Endothelial cell of hepatic sinusoid (primary cell): ENCODE measurements around the gene TRAM2.

ENCODE experiments used
- in situ Hi-C: cut with HindIII; loops from 2 replicates; pipeline ENCODE4 v1.10.0; 2017; ENCODE audit warnings: low sequenced_read_pairs

The TRAM2 gene

DNA sequence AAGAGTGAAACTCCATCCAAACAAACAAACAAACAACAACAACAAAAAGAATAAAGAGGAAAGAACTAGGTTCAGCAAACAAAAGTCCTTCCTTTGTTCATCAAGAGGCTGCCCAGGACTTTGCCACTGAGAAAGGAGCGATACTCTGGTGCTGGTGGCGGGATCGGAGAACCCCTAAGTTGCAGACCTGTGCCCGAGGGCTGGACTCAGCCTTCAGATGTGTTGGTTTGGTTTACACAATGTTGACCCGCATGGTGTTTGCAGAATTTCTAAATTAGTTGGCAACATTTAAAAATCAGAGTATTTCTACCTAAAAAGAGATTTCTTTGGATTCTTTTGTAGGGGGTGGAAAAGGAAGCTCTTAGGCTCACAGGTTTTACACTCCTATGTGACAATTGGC is 42.5 kb downstream of the TRAM2 start:
- in situ Hi-C loops, result loop anchor here (5.0 kb wide), 1 partner anchor 48 kb away; no protein-coding TSS in a partner anchor

DNA sequence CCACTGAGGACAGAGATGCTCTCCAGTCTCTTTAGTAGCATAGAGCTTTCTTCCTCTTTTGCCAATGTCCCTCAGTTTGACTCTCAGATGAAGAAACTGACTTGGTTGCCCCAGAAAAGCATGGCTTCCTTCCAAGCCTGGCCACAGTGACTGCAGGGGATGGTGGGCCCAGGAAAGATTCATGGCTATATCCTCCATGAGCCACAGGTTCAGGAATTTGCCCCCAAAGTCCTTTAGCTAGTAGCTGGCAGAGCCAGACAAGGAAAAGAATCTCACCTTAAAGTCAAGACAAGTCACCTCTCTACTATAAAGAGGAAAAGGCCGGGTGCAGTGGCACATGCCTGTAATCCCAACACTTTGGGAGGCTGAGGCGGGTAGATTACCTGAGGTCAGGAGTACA is 43.4 kb downstream of the TRAM2 start:
- in situ Hi-C loops, result loop anchor here (5.0 kb wide), 1 partner anchor 49 kb away; no protein-coding TSS in a partner anchor

DNA sequence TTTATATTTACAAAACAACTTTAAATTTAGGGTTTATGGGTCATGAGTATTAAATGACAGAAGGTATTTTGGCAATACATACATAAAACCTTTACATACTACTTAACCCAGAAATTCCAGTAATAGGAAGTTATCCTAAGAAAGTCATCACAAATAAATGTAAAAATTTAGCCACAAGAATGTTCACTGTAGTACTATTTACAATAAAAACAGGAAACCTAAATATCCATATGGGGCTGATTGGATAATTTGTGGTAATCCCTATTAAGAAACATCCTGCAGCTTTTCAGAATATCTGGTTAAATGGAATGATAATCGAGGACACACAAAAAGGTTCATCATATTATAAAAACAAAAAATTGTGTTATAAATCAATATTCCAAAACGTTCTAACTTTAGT is 44.4 kb downstream of the TRAM2 start:
- in situ Hi-C loops, result loop anchor here (5.0 kb wide), 1 partner anchor 50 kb away; no protein-coding TSS in a partner anchor

DNA sequence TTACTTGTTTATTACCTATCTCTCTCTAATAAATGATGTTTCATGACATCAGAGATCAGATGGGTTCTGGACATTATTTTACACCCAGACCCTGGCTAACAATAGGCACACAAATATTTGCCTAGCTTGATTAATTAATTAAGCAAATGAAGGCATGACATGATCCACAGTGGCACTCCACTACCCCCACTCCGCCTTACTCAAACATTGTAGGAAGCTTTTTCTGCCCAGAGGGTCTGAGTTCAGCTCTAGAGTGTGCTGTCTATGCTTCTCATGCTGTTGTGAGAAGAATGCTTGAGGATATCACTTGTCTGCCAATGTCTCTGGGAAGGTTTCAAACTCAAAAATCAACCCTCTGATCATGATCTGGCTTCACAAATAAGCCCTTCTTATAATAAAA is 45.0 kb downstream of the TRAM2 start:
- in situ Hi-C loops, result loop anchor here (5.0 kb wide), 1 partner anchor 50 kb away; no protein-coding TSS in a partner anchor

DNA sequence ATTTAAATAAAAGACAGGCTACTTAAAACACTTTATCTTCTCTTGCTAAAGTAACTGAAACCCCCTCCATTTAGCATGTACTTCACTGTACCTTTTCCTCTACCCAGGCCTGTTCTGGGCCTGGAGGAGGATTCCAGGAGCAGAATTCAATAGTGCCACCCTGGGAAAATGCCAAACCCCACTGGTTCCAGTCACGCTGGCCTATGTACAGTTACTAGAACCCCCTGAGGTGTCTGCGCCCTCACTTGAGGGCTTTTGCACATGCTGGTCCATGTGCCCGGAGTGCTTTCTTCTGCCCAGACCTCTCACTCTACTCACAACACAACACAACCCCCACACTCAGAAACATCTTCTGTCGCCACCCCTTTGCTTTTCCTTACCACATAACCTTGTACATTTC is 45.5 kb downstream of the TRAM2 start:
- in situ Hi-C loops, result loop anchor here (5.0 kb wide), 1 partner anchor 51 kb away; no protein-coding TSS in a partner anchor

DNA sequence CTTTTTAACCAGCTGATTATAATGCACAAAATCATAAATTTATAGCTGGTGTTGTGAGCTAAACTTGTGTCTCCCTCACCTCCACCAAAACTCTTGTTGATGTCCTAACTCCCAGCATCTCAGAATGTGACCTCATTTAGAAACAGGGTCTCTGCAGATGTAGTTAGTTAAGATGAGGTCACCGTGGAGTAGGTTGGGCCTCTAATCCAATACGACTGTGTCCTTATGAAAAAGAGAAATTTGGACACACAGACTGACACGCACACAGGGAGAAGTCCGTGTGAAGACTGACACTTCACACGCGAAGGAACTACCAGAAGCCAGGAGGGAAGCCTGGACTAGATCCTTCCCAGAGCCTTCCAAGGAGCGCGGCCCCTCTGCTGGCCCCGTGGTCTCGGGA is 46.5 kb downstream of the TRAM2 start:
- in situ Hi-C loops, result loop anchor here (5.0 kb wide), 1 partner anchor 52 kb away; no protein-coding TSS in a partner anchor

DNA sequence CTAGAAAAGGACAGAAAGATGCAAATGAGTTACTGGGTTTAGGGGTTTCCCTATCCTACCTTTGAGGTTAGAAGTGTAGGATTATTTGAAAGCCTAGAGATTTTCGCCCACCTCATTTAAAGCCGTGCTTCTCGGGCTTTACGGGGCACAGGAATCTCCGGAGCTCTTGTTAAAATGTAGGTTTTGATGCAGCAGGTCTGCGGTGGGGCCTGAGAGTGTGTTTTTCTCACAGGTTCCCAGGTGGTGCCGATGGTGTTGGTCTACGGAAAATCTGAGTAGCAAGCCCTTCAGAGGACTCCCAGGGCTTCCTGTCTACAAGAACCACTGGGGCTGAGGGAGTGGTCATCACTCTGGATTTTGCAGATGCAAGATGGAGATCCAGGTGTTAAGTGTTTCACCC is 47.5 kb downstream of the TRAM2 start:
- in situ Hi-C loops, result no loop called here

DNA sequence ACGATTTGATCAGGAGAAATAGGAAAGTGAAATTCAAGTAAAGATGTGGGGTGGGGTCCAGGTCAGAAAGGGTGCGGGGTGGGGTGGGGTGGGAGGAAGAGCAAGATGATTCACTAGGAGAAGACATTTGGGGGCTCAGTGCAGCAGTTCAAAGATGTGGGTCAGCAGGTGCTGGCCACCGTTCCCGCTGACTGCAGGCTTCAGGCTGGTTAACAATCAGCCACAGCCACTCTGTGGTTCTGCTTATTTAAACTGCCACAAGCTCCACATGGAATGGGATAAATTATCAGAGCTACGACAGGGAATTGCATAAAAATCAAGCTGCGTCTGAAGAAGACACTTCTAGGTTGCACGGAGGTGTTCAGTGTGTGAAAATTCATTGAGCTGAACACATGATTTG is 49.4 kb downstream of the TRAM2 start:
- in situ Hi-C loops, result no loop called here

DNA sequence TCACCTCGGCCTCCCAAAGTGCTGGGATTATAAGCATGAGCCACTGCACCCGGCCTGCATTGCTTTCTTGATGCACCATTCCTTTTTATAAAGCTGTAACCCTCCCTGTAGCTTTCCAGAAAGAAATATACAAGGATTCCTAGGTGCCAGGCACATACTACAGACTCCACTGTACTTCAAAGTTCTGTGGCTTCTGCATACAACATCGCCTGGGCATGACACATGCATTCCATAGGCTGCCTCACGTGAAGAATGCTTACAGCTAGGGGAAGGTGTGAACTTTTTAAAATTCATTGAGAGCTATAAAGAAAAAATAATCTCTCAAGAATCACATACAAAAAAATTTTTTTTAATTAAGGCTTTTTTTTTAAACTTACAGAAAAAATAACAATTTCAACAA is 50.2 kb downstream of the TRAM2 start:
- in situ Hi-C loops, result no loop called here

DNA sequence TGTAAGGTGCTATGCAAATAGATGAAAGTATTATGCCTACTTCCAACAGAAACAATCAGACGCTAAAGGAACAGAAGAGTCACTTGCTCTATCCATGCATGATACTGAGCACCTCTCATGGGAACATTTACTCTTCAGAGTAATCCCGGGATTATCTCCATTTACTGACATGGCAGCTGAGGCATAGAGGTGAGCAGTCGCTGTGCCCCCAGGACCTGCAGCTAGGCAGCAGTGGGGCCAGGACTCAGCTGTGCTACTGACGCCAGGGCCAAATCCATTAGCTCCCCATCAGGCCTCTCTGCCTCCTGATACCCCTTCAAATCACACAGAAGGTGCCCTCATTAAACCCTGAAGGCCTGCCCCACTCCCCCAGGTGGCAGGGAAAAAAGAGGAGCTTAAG is 51.9 kb downstream of the TRAM2 start:
- in situ Hi-C loops, result no loop called here

DNA sequence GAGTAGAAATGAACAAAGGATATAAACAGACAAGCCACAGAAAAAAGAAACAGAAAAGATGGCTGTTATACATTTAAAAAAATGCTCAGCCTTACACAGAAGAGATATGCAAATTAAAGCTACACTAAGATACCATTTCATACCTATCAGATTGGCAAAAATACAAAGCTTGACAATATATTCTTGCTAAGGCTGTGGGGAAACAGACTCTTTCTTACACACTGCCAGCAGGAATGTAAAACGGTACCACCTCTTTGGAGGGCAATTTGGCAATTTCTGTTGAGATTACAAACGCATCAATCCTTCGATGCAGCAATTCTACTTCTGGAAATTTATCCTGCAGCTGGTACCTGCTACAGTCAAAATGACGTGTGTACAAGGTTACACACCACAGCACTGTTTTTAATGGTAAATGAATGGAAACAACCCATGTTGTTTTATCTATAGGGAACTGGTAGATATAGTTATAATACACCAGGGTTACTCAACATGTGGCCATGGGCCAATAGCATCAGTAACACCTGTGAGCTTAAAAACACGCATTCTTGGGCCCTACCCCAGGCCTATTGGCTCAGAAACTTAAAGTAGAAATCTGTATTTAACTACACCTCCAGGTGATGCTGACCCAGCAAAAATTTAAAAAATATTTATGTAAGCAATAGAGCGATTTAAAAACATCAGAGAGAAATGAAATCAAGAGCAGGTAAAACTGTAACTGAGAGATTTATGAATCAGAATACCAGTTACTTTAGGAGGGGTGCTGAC is 53.3 kb downstream of the TRAM2 start:
- in situ Hi-C loops, result no loop called here

DNA sequence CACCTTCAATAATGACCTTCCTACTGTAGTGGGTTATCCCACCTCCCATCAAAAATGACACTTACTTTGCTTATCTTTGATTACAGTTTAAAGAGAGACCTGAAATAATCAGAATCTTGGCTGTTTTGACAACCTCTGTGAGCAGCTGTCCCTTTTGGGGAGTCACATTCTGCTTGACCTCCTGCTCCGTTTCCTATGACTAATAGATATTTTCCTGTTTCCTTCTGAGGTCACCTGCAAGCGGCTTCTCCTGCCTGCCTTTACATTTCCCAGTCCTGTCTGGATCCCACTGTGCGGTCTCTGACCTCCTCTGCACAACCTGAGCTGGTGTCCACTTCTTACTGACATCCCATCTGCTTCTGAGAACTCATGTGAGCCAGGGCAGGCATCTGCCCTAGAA is 54.2 kb downstream of the TRAM2 start:
- in situ Hi-C loops, result no loop called here

DNA sequence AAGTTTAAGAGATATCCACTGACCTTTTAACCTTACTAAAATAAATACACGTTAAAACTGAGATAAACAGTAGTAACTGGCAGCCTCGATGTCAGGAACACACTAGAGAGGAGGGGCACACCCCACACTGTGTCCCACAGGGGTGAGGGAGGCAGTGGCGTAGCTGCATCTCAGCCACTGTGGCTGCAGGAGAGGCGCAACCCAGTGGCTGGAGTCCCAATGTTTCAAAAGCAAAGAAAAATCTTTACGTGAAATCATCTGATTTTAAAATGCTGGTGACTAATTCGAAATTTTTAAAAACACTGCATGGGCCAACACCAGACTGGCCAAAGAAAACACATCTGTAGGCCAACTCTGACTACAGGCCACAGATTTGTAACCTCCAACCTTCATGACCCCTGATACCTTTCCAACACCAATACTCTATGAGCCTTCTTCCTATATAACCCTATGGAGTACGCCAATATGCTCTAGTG is 54.7 kb downstream of the TRAM2 start:
- in situ Hi-C loops, result no loop called here

DNA sequence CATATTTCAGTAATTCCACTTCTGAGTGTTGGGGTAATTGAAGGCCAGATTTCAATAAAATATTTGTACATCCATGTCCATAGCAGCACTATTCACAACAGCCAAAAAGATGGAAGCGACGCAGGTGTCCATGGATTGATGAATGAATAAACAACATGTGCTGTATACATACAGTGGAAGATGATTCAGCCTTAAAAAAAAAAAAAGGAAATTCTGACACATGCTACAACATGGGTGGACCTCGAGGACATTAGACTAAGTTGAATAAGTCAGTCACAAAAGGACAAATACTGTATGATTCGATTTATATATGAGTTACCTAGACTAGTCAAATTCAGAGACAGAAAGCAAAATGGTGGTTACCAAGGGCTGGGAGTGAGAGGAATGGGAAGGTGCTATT is 57.2 kb downstream of the TRAM2 start:
- in situ Hi-C loops, result no loop called here

DNA sequence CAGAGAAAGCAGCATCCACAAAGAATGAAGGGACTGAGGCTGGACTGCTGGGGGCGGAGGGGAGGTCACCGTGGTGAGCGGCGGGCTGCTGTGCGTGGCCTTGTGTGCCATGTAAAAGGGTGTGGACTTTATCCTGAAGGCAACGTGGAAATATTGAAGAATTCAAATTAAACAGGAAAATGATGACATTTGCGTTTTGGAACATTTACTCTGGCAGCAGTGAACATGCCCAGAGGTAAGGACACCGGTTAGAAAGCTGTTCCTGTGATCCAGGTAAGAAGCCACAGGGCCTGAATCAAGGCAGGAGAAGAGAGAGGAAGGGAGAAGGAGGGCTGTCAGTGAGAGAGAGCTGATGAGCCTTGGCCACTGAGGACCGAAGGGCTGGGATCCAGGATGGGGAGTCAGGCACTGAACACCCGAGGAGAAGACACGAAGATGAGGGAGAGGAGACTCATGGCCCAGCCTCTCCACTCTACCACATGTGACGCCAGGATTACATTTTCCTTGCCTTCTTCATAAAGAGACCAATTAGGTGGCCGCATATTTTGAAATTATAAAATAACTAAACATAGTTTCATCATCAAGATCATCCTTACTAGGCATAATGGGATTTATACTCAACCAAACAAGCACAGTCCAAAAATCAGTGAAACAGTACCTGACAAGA is 58.4 kb downstream of the TRAM2 start:
- in situ Hi-C loops, result no loop called here

DNA sequence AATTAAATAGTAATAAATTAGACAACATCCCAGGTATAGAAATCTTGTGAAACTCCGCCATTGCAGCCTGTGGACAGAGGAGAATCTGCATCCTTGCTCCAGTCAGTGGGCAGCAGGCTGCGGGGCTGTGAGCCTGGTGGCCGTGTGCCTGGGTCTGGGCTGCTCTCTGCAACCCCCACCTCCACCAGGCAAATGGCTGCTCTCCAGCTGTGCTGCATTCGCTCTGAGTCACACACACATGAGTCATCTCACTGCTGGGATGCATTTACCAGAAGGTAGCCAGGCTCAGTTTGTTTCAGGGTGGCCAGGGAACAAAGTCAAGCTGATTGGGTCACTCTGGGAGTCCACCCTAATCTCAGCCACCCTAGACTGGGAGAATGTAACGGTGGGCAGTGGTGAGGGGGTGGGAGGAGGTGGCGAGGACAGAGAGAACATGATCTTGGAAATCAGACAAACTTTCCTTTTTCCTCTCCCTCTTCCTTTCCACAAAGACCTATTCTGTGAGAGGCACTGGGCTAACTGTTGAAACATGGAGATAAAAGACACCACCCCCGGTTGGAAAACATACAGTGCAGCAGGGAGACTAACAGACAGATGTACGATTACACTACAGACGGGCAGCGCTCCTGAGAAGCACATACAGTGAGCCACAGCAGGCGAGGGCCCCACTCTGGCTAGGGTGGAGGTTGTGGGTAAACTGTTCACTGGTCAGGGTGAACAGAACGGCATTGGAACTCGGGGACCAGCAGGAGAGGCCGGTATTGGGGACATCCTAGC is 59.2 kb downstream of the TRAM2 start:
- in situ Hi-C loops, result no loop called here

DNA sequence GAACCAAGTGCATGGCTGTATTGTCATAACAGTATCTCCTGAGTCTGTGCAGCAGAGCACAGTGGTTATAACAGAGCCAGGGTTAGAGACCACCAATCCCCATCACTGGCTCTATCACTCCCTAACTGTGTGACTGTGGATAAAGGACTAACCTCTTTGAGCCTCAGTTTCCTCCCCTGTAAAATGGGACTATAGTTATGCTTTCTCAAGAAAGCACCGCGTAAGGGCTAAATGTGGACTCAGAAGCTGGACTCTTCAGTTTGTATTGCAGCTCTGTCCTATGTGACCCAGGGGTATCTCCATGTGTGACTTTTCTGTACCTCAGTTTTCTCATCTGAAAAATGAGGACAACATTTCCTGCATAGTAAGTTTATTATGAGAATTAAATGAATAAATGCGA is 59.9 kb downstream of the TRAM2 start:
- in situ Hi-C loops, result no loop called here

DNA sequence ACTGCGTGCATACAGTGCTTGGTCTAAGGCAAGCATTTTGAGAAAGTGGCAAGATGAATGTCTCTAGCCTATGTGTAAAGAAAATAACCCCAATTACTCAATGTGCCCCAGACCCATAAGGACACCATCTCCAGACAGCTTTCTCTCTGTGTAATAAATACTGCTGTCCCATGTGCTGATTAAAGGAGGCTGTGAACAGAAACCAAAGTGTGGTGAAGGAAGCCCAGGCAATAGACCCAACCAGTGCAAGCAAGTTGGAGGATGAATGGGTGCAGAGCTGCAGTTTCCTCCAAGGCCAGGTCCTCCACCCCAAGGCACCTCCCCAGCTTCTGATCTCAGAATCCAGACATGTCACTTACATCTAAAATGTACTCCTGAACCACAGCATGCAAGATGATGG is 60.6 kb downstream of the TRAM2 start:
- in situ Hi-C loops, result no loop called here

DNA sequence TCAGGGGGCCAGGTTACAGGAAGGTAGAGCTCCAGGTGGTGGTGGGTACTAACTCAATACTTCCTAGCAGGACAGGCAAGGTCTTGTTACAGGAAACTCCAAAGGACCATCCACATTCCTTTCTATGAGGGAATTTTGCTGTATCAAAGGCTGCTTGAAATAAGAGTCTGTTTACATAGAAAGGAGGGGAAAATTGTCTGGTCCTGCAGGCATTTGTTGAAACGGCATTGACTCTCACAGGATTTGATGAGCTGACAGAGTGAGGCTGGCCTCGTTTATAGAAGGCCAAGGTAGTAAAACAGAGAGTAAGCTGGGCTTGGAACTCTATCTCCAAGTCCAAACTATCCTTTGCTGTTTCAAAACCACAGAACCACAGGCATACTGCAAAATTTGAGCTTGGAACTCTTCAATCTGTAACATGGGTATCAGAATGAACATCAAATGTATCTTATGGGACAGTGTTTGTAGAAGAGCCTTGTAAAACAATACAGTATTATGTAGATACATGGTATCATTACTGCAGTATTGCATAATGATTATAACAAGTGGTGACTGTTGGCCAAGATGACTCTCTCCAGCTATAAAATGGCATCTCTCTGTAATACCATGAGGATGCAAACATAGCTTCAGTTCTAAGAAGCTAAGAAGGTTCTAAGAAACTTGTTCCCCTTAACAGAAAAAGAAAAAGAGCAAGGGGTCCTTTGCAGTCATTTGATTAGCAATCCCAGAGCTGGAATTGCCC is 61.5 kb downstream of the TRAM2 start:
- in situ Hi-C loops, result no loop called here

DNA sequence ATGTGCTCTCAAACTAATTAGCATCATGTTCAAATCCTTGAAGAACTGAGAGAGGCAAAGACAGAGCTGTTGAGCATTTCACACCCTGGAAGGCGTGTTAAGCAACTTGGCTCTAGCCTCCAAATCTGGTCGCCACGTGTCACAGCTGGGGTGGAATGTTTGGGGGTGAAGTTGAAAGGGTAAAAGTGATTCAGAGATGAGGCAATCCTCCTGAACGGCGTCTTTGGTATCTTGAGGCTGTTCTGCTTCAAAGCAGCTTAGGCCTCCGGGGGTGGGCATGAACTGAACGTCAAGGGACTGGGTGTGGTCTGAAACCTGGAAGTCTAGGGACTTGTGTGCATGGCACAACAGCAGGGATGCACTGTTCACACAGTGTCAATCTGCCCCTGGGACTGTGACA is 62.3 kb downstream of the TRAM2 start:
- in situ Hi-C loops, result no loop called here

DNA sequence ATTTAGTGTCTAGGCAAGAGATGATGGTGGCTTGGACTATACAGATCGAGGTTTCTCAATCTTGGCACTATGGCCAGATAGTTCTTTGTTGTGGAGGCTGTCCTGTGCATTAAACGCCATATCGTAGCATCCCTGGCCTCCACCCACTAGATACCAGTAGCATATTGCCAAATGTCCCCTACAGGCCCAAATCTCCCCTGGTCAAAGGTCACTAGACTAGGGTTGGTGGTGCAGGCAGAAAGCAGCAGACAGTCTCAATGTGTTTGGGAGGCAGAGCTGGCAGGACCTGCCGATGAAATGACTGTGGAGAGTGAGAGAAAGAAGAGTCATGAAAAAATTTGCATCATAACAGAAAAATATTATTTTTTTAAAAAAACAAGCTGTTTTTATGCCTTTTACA is 63.0 kb downstream of the TRAM2 start:
- in situ Hi-C loops, result no loop called here
